Spleen (tissue), 7 donors: Measurements from ENCODE around the gene PRRT1B.

Experiments
- POLR2A ChIP-seq, 3 donors: fragments of 450-650 bp; IDR thresholded peaks; one replicate each; pipeline ENCODE4 v1.5.1; 2017; ENCODE audit warnings: antibody characterized with exemption in 3 of 3, mild to moderate bottlenecking in 1 of 3
- TF ChIP-seq, protein P1 (sequence below), 11 experiments: fragments of 200-600 bp in 7 of 11; fragments of 450-650 bp in 4 of 11; sonication (generic) in 4 of 11; IDR thresholded peaks in 8 of 11; conservative IDR thresholded peaks in 3 of 11; 1 replicate in 7 of 11; 2 replicates in 4 of 11; pipeline versions ENCODE4 v1.4.0 to v1.8.0; 2016 to 2021; ENCODE audit warnings: antibody characterized with exemption in 11 of 11, inconsistent platforms in 4 of 11, mild to moderate bottlenecking in 1 of 11
- donor health status: DM: no; HTN: no; CAD: no; lungs with moderate emphysema.
- donor health status: DM: no; HTN: no; CAD: no.
- donor health status: DM: no; HTN: no; CAD: no.

DNA sequence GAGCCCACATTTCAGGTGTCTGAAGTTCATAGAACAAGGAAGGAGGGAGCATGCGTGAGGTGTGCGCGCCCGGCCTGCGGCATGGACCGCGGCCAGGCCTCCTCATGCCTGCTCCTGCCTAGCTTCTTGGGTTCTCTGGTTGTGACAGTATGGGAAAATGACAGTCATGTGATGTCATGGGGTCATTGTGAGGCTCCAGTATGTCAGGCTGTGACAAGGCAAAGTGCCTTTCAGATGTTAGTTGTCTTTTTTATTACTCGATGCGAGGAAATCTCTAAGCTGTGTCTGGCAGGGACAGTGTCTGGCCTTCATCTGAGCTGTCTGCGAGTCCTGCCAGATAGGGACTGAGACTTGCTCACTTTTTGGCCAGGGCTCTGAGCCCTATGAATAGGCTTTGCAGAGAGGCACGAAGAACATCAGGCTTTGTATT, 27.5 kb upstream of the PRRT1B start:
- TF ChIP-seq, protein P1, sequence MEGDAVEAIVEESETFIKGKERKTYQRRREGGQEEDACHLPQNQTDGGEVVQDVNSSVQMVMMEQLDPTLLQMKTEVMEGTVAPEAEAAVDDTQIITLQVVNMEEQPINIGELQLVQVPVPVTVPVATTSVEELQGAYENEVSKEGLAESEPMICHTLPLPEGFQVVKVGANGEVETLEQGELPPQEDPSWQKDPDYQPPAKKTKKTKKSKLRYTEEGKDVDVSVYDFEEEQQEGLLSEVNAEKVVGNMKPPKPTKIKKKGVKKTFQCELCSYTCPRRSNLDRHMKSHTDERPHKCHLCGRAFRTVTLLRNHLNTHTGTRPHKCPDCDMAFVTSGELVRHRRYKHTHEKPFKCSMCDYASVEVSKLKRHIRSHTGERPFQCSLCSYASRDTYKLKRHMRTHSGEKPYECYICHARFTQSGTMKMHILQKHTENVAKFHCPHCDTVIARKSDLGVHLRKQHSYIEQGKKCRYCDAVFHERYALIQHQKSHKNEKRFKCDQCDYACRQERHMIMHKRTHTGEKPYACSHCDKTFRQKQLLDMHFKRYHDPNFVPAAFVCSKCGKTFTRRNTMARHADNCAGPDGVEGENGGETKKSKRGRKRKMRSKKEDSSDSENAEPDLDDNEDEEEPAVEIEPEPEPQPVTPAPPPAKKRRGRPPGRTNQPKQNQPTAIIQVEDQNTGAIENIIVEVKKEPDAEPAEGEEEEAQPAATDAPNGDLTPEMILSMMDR (IDR thresholded peaks at IDR 0.05 in 8 of 11, conservative IDR thresholded peaks at IDR 0.05 in 3 of 11): no peak
- TF ChIP-seq POLR2A (IDR thresholded peaks at IDR 0.05): no peak
